Osteoblast (primary cell): ENCODE measurements around the gene COL19A1. TPM values are rescaled to one million over a fixed set of nuclear protein-coding genes. Genes with fewer than 3 reads are reported as not detected.

Source experiments
- DNase-seq: peaks from one replicate; pipeline ENCODE4 v3.0.0; 2011; ENCODE audit warnings: low spot score, mixed read lengths; ENCODE audit not compliant: insufficient read length; ENCODE audit errors: missing footprints
- H2AFZ ChIP-seq: 2 replicates; pipeline ENCODE4 v1.6.0; 2011; ENCODE audit warnings: mild to moderate bottlenecking, low read length
- H3K27ac ChIP-seq: 2 replicates; pipeline ENCODE4 v1.5.1; 2011; ENCODE audit warnings: mild to moderate bottlenecking, low read depth, low read length, moderate library complexity
- H3K27me3 ChIP-seq: 2 replicates; pipeline ENCODE4 v1.6.0; 2012; ENCODE audit warnings: mild to moderate bottlenecking, control low read depth, inconsistent platforms, low read length, moderate library complexity; ENCODE audit not compliant: insufficient read depth
- H3K36me3 ChIP-seq: 2 replicates; pipeline ENCODE4 v1.5.1; 2011; ENCODE audit warnings: mild to moderate bottlenecking, low read length, control low read depth, moderate library complexity; ENCODE audit not compliant: insufficient read depth
- H3K4me1 ChIP-seq: 2 replicates; pipeline ENCODE4 v1.5.1; 2011; ENCODE audit warnings: mild to moderate bottlenecking, low read length, control low read depth, moderate library complexity; ENCODE audit not compliant: insufficient read depth
- H3K4me2 ChIP-seq: 2 replicates; pipeline ENCODE4 v1.6.0; 2011; ENCODE audit warnings: mild to moderate bottlenecking, low read length; ENCODE audit not compliant: insufficient read depth
- H3K4me3 ChIP-seq: fragments of 200-600 bp; sonication (generic); 3 replicates; pipeline ENCODE4 v1.5.1; 2012; ENCODE audit warnings: mild to moderate bottlenecking, low read length, inconsistent platforms; ENCODE audit not compliant: insufficient read depth
- H3K79me2 ChIP-seq: 2 replicates; pipeline ENCODE4 v1.6.0; 2012; ENCODE audit warnings: mild to moderate bottlenecking, low read length, control low read depth, inconsistent platforms; ENCODE audit not compliant: insufficient read depth
- H3K9me3 ChIP-seq: 2 replicates; pipeline ENCODE4 v1.5.1; 2011; ENCODE audit warnings: low read depth, low read length, control low read depth
- H4K20me1 ChIP-seq: 2 replicates; pipeline ENCODE4 v1.6.0; 2012; ENCODE audit warnings: mild to moderate bottlenecking, low read length, control low read depth; ENCODE audit not compliant: insufficient read depth
- total RNA-seq: library from RNA; depleted of rRNA; stranded (reverse); fragments of >200 nt; gene quantifications from 2 replicates; pipeline ENCODE4 v1.2.3, GENCODE V29; 2012
- TF ChIP-seq, protein P1 (sequence below): IDR thresholded peaks from 2 replicates; pipeline ENCODE4 v1.5.1; 2011; ENCODE audit warnings: mild to moderate bottlenecking, low read depth, low read length, moderate library complexity; ENCODE audit errors: extremely low read depth

The COL19A1 gene
- under 0.01 TPM in 1 of 2 replicates, not detected in the other for total RNA-seq

DNA sequence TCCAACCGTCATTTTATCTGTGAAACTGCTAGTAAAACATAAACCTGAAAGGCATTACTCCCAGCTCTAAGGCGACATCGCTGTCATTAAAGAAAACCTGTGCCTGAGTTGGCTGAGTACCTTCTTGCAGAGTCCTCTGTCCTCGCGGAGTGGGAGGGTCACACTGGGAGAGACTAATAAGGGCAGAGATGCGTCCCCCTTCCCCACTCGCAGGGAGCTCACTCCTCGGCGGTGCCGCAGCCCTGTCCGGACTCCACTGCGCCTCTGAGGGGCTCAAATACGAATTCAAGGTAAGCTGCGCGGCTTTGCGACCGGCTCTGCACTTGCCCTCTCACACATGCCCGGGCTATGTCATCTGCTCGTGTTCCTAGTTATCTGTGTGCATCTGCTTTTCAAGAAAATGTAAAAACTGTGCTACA lies at the start of gene COL19A1:
Gene COL19A1, plus strand, starts transcription at position 206 of the 419 bp plus-strand sequence. CDS start 13,012 bp downstream, outside the sequence.
- Histone ChIP-seq H3K27me3 (peaks cover 38% of the 10 kb centered on the region), H3K9me3 (no peaks in the 10 kb centered on the region), H3K27ac (no peak within 1 kb of the TSS), H3K4me1 (peaks cover 8% of the 10 kb centered on the region), H3K36me3 (no peaks in the 10 kb centered on the region), H3K4me3 (peak within 1 kb of the TSS; percentile 68), H3K79me2 (no peaks in the 10 kb centered on the region), H4K20me1 (no peaks in the 10 kb centered on the region), H2AFZ (peak within 1 kb of the TSS; percentile 85), H3K4me2 (peak within 1 kb of the TSS; percentile 83)
- TF ChIP-seq, protein P1, sequence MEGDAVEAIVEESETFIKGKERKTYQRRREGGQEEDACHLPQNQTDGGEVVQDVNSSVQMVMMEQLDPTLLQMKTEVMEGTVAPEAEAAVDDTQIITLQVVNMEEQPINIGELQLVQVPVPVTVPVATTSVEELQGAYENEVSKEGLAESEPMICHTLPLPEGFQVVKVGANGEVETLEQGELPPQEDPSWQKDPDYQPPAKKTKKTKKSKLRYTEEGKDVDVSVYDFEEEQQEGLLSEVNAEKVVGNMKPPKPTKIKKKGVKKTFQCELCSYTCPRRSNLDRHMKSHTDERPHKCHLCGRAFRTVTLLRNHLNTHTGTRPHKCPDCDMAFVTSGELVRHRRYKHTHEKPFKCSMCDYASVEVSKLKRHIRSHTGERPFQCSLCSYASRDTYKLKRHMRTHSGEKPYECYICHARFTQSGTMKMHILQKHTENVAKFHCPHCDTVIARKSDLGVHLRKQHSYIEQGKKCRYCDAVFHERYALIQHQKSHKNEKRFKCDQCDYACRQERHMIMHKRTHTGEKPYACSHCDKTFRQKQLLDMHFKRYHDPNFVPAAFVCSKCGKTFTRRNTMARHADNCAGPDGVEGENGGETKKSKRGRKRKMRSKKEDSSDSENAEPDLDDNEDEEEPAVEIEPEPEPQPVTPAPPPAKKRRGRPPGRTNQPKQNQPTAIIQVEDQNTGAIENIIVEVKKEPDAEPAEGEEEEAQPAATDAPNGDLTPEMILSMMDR: no peak
- DNase-seq: no peak

GRCh38 chr6:69816569-69816968 lies 49.8 kb upstream of the COL19A1 start:
- Histone ChIP-seq H3K36me3 (no peaks in the 10 kb centered on the region), H3K4me1 (no peaks in the 10 kb centered on the region), H3K27me3 (no peaks in the 10 kb centered on the region), H3K4me2 (no peak overlapping the region), H3K4me3 (no peak overlapping the region), H2AFZ (peak overlapping the region; percentile 36), H3K27ac (no peak overlapping the region), H3K79me2 (no peaks in the 10 kb centered on the region), H3K9me3 (no peaks in the 10 kb centered on the region), H4K20me1 (no peaks in the 10 kb centered on the region)
- TF ChIP-seq, protein P1: no peak
- DNase-seq: no peak

DNA sequence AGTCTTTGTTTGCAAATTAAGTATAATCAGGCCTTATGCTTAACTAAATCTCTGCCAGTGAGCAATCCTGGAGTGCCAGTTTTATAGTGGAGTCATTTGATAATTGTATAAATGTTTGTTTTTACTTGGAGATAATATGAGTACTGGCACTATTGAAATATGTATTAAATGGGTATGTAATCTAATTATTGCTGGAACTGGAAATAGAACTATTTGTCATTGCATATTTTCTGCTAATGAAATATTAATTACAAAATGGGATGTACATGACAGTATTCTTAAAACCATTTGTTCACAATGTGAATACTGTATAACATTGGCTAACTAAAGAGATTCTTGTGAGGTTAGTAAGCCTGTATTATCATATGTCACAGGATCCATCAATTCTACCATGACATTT lies 49.0 kb upstream of the COL19A1 start:
- Histone ChIP-seq H4K20me1 (no peaks in the 10 kb centered on the region), H3K4me3 (no peak overlapping the region), H3K4me2 (no peak overlapping the region), H2AFZ (no peak overlapping the region), H3K27me3 (no peaks in the 10 kb centered on the region), H3K36me3 (no peaks in the 10 kb centered on the region), H3K4me1 (no peaks in the 10 kb centered on the region), H3K79me2 (no peaks in the 10 kb centered on the region), H3K9me3 (no peaks in the 10 kb centered on the region), H3K27ac (no peak overlapping the region)
- DNase-seq: no peak
- TF ChIP-seq, protein P1: no peak

GRCh38 chr6:69818223-69818930 lies 48.0 kb upstream of the COL19A1 start:
- H3K4me2 ChIP-seq: no peak overlapping the region
- H3K27ac ChIP-seq: no peak overlapping the region
- TF ChIP-seq, protein P1: no peak
- no peaks in the 10 kb centered on the region for H3K36me3 ChIP-seq
- DNase-seq: no peak
- no peak overlapping the region for H3K4me3 ChIP-seq
- no peaks in the 10 kb centered on the region for H4K20me1 ChIP-seq
- H3K27me3 ChIP-seq: no peaks in the 10 kb centered on the region
- H3K79me2 ChIP-seq: no peaks in the 10 kb centered on the region
- no peaks in the 10 kb centered on the region for H3K4me1 ChIP-seq
- no peak overlapping the region for H2AFZ ChIP-seq
- H3K9me3 ChIP-seq: no peaks in the 10 kb centered on the region
